Ovary (tissue), 3 donors: Measurements from ENCODE around the gene CDC20.

Experiments
- POLR2A ChIP-seq: fragments of 450-650 bp; IDR thresholded peaks from one replicate; pipeline ENCODE4 v1.6.1; 2017; ENCODE audit warnings: antibody characterized with exemption, mild to moderate bottlenecking, moderate library complexity
- TF ChIP-seq, protein P1 (sequence below), 3 donors: fragments of 450-650 bp in 2 of 3; fragments of 200-600 bp in 1 of 3; IDR thresholded peaks; one replicate each; pipeline versions ENCODE4 v1.5.1 to v1.8.0; 2016 to 2022; ENCODE audit warnings: antibody characterized with exemption in 3 of 3, mild to moderate bottlenecking in 1 of 3
- donor health status: DM: no; HTN: no; CAD: no.

DNA sequence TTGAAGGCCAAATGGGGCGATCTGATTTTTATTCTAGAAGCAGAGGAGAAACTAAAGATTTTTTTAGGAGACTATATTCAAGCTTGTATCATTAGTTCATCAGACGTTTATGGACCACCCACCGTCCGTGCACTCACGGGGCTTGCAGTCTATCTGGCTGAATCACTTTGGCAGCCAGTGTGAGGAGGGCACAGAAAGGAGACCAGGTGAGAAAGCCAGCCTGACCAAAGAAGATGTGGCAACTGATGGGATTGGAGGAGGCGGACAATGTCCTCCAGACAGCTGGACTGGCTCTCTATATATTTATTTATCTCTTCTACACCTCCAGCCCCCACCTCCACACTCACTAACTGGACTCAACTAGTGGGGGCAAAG is 9.9 kb downstream of the CDC20 start:
- TF ChIP-seq, protein P1, sequence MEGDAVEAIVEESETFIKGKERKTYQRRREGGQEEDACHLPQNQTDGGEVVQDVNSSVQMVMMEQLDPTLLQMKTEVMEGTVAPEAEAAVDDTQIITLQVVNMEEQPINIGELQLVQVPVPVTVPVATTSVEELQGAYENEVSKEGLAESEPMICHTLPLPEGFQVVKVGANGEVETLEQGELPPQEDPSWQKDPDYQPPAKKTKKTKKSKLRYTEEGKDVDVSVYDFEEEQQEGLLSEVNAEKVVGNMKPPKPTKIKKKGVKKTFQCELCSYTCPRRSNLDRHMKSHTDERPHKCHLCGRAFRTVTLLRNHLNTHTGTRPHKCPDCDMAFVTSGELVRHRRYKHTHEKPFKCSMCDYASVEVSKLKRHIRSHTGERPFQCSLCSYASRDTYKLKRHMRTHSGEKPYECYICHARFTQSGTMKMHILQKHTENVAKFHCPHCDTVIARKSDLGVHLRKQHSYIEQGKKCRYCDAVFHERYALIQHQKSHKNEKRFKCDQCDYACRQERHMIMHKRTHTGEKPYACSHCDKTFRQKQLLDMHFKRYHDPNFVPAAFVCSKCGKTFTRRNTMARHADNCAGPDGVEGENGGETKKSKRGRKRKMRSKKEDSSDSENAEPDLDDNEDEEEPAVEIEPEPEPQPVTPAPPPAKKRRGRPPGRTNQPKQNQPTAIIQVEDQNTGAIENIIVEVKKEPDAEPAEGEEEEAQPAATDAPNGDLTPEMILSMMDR (IDR thresholded peaks at IDR 0.05) = no peak
- TF ChIP-seq POLR2A = no peak
